Naive B cell (primary cell): ENCODE measurements around the gene ACTL7A. TPM values are rescaled to one million over a fixed set of nuclear protein-coding genes. Genes with fewer than 3 reads are reported as not detected.

Experiments
- polyA plus RNA-seq, 6 donors: library from polyadenylated mRNA; unstranded; fragments of 300-500 nt; fragmentation: Illumina TruSeq; gene quantifications; one replicate each; pipeline ENCODE4 v1.2.3, GENCODE V29; 2021; ENCODE audit warnings: low read depth in 6 of 6

Gene ACTL7A
- polyA plus RNA-seq, 6 donors from 2014 or later, result not detected

Other genes with a start within 250 kb of the ACTL7A start
- not detected for gene ACTL7B, start 6.3 kb upstream of the ACTL7A start, polyA plus RNA-seq
- gene ELP1, start 71.9 kb downstream of the ACTL7A start, polyA plus RNA-seq, result 10 to 100 TPM in 5 of 6 donors, 1 to 10 TPM in 1; 9.8 to 14.8 (median 12.7) TPM
- gene ABITRAM, start 72.1 kb downstream of the ACTL7A start, polyA plus RNA-seq, result 10 to 100 TPM in 5 of 6 donors, 1 to 10 TPM in 1; 9.6 to 16.7 (median 11.3) TPM
- gene CTNNAL1, start 151.2 kb downstream of the ACTL7A start, polyA plus RNA-seq, result 1 to 10 TPM in 1 of 6 donors, under 1 TPM in 3, not detected in 2; 0.32 to 1.1 (median 0.80) TPM